NCI-H2107 treated with DMSO at 0.1 percent for 48 hours (cell line): Measurements from ENCODE around the gene RCSD1.

Experiments
- DNase-seq: peaks from one replicate; lab custom pipeline; 2025; ENCODE audit not compliant: unreplicated experiment; lab: John Stamatoyannopoulos, UW

Gene RCSD1

GRCh38 chr1:167617153-167618147 lies 12.6 kb upstream of the RCSD1 start:
- no peak for DNase-seq

- no peak for DNase-seq
Measured at GRCh38 chr1:167618366-167618765, 11.7 kb upstream of the RCSD1 start.

GRCh38 chr1:167618789-167619188 lies 11.2 kb upstream of the RCSD1 start:
- DNase-seq, result no peak

- DNase-seq, result no peak
Measured at GRCh38 chr1:167620002-167620401, 10.0 kb upstream of the RCSD1 start.

- no peak for DNase-seq
Measured at GRCh38 chr1:167621780-167622313, 8.2 kb upstream of the RCSD1 start.

DNA sequence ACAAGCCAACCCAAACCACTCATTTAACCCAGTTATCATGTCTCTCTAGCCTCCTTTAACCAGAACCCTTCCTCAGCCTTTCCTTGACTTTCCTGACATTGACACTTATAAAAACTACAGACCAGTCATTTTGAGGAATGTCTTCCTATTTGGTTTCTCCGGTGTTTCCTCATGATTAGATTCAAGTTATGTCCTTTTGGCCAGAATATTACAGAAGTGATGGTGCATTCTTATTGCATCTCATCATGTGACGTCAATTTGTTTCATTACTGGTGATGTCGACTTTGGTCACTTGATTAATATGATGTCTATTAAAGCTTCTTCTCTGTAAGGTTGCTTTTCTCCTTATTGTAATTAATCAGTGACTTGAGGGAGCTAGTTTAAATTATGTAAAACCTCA lies 6.1 kb upstream of the RCSD1 start:
- DNase-seq, result no peak

DNA sequence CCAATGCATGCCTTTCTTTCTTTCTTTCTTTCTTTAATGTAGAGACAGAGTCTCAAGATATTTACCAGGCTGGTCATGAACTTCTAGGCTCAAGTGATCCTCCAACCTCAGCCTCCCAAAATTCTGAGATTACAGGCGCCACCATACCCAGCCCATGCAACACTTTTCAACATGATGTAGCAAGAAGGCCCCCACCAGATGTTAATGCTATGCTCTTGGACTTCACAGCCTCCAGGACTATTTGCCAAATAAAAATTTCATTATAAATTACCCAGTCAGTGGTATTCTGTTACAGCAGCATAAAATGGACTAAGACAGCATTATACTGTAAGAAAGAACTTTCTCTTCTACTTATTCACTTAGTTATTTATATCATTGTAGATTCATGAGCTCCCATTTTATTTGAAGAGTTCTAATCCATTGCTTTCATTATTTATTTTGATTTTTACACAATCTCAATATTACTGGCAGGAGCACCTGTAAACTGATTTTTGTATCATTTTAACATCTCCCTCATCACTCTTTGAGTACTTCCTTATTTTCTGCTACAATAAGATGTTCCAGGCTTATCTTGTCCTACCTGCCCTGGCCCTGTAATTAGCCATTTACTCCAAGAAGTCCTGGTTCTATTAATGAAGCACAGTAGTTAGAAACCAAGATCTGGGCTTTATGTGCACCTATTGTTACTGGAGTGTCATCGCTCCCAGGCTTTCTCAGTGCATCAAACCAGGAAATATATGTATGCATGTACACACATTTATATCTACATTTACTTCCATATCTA lies 4.8 kb upstream of the RCSD1 start:
- no peak for DNase-seq

DNA sequence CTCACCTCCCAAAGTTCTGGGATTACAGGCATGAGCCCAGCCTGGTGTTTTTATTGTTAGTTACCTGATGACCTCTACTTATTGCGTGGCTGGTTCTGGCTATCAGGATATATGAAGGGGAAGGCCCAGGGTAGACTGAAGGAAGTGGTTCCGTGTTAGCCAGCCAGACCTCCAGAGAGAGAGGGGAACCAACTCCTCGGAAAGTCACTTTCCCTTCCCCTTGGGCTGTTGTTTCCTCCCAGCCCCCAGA lies 2.5 kb upstream of the RCSD1 start:
- DNase-seq, result no peak

GRCh38 chr1:167627865-167628641 lies 2.0 kb upstream of the RCSD1 start:
- DNase-seq, result no peak

GRCh38 chr1:167628741-167629515 lies 1.1 kb upstream of the RCSD1 start:
- DNase-seq, result no peak

DNA sequence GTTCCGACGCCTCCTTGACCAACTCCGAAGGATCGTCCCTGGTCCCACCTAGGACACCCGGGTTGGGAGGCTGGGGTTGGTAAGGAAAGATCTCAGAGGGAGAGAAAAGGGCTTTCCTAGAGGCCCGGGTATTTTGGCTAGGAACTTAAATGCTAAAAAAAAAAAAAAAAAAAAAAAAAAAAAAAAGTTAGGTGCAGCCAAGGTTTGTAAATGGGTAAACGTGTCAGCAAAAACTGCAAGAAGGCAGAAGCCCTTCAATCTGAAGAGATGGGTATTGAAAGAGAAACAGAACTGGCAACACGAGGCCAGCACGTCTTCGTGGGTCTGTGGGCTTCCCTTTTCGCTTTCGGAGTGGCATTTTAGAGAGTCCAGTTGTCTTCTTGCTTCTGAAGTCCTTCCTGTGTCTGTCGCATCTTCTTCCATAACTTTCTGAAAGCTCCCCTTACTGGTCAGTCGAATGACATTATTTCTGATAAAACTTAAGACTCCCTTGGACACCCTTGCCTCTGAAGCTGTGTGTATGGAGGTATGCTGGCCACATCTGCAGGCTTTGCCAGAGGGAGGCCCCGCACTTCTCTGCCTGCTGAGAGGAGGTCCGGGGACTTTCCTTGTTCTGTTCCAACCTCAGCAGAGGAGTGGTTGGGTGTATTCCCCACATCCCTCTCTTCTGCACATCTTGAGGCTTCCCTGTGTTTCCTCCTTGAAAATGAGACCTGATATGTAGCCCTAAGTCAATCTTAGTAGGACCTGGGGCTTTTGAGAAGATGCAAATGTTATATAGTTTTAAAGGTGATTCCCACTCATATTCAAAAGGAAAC lies 745 bp downstream of the RCSD1 start:
- no peak for DNase-seq

DNA sequence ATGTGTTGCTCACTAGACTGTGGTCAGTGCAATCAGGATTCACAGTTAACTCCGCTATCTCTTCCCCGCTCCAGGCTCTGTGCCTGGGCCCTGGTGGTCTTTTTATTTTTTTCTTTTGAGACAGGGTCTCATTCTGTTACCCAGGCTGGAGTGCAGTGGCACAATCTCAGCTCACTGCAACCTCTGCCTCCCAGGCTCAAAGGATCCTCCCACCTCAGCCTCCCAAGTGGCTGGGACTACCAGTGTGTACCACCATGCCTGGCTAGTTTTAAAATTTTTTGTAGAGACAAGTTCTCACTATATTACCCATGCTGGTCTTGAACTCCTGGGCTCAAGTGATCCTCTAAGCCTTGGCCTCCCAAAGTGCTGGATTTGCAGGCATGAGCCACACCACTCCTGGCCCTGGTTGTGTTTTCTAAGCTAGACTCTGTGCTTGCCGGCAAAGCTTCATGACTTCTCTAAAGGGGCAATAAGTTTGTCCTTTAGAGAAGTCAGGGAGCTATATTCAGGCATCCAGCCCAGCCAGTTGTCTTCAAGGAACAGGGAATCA lies 1.4 kb downstream of the RCSD1 start:
- DNase-seq, result no peak

- no peak for DNase-seq
Measured at GRCh38 chr1:167631936-167632614, 2.0 kb downstream of the RCSD1 start.

DNA sequence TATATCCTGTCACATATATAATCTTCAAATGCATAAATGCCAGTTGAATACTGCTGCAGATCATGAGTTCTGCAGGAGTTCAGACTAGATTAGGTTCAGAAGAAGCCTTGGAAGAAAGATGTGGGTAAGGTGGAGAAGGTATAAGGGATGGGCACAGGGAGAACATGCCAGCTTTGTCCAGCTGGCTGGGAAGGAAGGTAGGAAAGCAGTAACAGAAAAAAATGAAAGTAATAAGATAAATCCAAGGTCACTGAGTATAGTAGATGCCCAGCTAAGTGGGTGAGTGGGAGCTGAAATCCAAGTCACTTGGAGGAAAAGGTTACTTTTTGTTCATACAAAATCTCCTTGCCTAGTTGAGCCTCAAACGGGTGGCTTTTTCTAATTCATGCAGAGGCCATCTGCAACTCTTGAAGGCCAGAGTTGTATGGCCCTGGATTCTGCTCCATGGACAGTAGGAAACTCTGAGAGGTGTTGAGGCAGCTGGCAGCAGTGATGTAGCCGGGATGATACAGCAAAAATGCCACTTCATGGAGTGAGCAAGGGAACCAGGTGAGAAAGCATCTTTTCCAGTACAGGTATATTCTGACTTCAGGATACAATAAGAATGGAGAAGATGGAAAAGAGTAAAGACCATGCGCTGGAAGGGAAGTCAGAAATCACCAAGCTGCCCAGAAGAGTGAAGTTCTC lies 3.4 kb downstream of the RCSD1 start:
- no peak for DNase-seq

DNA sequence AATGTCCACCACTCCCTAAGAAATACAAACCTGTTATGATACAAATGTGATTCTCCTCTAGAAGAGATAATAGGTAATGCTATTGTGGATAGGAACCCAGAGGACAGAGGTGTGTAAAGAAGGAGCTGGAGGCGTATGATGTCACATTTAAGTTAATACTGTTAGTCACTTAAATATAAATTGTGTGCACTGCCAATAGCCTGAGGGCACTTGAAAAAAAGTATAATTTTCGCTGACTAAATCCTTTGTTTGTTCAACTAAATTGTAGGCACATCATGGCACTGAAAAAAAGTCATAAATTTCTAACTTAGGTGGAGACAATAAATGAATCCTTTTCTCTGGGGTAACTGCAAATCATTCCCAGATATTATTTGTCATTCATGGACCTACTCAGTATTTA lies 4.4 kb downstream of the RCSD1 start:
- DNase-seq, result no peak

DNA sequence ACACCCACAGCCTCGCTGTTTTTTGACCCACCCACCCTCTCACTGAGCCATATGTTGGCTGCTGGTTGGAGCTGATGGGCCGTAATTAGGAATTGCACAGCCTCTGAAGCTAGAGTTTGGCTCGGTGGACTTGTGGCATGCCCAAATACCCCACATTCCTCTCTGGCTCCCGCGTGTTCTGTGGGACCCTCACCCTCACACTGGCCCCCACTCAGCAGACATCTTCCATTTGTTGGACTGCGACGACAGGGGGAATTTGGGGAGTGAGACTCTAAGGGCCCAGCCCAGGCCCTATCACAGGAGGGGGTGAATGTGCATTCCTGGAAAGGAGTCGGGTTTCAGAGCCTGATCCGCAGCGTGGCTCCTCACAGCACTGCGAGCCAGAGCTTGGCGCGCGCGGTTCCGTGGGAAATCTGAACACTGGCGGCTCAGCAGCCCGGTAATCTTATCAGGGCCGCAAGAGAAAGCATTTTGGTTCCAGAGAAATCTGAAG lies 5.2 kb downstream of the RCSD1 start:
- peak; percentile 12 for DNase-seq

GRCh38 chr1:167635941-167636340 lies 5.9 kb downstream of the RCSD1 start:
- DNase-seq, result no peak

GRCh38 chr1:167638064-167638463 lies 8.0 kb downstream of the RCSD1 start:
- DNase-seq, result no peak
